GM21737 (cell line): ENCODE results near the gene GPRC5B.

ENCODE experiments used
- ATAC-seq: cut with Tn5 transposase; IDR thresholded peaks from one replicate; pipeline ENCODE4 v1.9.1; 2021; ENCODE audit warnings: mild to moderate bottlenecking, moderate library complexity; ENCODE audit not compliant: unreplicated experiment

GPRC5B gene

DNA sequence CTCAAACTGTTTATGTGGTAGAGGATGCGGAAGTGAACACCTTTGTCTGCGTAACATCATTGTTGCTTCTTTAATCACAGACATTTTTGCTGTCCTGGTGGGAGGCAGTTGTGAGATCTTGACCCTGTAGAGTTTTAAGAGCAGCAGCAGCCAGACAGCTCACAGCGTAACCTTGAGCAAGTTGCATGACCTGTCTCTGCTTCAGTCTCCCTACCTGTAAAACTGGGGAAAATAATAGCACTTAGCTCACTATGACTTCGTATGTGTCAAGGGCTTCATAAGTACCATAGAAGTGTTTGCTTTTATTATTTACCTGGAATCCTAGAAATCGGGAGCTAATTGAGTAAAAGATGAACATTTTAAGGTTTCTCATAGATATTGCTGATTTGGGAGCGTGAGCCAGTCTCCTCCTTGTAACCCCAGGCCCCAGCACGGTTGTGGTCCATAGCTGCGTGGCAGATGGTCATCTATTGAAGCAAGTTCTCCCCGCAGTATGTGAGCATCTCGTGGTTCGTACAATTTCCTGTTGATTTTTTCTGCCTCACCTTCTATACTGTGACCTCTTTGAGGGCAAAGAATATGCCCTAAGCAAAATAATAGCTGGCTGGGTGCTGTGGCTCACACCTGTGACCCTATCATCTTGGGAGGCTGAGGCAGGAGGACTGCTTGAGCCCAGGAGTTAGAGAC is 34.4 kb downstream of the GPRC5B start:
- ATAC-seq: no peak

GRCh38 chr16:19848756-19849155 is 35.9 kb downstream of the GPRC5B start:
- no peak for ATAC-seq

GRCh38 chr16:19846436-19846835 is 38.2 kb downstream of the GPRC5B start:
- no peak for ATAC-seq

GRCh38 chr16:19844945-19845641 is 39.6 kb downstream of the GPRC5B start:
- no peak for ATAC-seq

- no peak for ATAC-seq
Measured at GRCh38 chr16:19843371-19843770, 41.3 kb downstream of the GPRC5B start.

GRCh38 chr16:19842426-19843157 is 42.1 kb downstream of the GPRC5B start:
- no peak for ATAC-seq

DNA sequence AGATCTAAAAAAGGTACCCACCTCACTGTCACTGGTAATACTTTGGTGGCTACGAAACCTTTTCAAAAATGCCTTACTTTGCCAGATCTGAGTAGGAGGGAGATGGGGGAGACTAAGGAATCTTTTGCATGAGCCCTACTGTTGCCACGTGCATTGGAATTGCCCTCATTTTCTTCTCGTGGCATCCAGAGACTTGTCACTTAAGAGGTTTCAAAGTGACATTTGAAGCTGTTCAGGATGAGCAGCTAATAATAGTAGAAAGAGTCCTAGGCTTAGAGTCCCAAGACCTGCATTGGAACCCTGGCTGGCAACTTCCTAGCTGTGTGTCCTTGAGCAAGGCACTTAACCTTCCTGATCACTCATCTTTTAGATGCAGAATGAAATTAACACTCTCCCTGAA is 43.5 kb downstream of the GPRC5B start:
- ATAC-seq: no peak

DNA sequence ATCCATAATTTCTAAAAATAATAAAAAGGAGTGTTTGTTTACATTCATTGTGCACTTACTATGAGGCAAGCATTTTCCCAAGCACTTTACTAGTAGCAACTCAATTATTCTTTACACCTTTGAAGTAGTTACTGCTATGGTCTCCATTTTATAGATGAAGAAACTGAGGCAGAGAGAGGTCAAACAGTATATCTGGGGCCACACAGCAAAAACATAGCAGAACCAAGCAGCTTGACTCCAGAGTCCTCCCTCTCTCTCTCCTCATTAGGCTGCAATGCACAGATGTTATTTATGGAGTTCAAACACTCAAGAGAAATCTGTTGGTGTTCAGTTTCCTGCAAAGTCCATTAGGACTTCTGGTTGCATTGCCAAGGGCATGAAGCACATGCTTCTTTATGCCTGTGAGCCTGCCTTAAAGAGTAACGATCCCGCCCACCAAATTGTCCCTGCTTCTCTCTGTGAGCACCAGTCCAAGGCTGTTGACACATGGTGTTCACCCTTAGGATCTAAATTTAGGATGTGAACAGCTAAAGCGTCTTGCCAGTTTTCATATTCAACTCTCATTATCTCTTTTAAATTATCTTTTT is 44.0 kb downstream of the GPRC5B start:
- no peak for ATAC-seq

DNA sequence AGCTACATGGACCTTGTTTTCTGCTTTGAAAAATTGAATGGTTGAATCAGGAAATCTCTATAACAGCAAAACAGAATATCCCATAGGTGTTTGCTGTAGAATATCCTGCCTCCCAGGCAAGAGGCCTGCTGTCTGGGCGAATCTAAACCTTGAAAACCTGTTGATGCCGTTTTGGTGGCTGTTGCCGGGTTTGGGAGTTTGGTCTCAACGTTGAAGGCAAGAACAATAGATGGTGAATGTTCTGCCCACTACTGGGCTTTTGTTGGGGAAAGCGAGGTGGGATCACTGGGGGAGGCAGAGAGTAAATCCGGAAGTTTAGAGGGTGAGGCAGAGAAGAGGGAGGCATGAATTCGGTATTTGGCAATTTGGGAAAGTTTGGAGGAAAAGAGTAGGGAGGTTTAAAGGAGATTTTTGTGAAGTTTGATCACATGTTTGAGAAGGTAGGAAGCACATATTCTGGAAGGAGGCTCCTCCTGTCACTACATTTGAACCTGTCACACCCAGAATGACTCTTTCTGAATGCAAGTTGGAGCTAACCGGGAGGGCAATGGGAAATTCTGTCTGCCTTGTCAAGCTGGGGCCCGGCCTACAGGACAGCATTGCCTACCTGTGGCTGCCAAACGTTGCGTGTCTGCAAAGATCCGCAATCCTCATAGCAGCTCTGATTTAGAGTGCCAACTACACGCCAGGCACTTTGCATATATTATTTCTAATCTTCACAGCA is 46.5 kb downstream of the GPRC5B start:
- ATAC-seq: no peak

- ATAC-seq: no peak
Measured at GRCh38 chr16:19837331-19837980, 47.2 kb downstream of the GPRC5B start.

DNA sequence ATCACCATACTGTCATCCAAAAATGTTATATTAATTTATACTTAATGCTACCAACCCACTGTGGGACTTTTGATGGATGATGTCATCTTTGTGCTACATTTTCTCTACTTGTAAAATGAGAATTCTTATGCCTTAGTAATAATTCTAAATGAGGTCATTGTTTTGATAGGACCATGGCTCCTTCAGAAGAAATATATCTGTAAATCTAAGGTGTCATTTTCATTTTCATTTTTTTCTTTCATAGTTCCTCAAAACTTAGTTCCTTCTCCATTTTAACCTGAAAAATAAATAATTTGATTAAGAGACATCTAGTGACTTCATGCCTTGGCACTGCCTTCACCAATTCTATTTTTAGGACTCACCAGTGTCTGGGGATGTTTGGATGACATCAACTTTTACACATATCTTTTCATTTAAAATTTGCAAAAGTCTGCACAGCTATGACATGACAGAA is 48.7 kb downstream of the GPRC5B start:
- ATAC-seq: no peak

GRCh38 chr16:19835196-19835595 is 49.5 kb downstream of the GPRC5B start:
- no peak for ATAC-seq

DNA sequence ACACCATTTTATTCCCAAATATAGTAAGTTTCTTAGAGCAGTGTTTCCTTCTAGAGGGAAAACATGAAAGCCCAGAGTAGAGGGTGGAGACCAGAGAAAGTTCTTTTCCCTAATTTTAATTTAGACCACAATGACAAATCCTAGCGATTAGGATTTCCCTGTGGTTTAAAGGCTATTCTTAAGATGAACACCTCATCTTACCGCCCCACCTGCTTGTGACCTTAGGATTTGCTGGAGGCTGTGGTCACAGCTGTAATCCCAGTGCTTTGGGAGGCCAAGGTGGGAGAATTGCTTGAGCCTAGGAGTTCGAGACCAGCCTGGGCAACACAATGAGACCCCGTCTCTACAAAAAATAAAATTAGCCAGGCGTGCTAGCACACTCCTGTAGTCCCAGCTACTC is 51.1 kb downstream of the GPRC5B start:
- ATAC-seq: no peak

DNA sequence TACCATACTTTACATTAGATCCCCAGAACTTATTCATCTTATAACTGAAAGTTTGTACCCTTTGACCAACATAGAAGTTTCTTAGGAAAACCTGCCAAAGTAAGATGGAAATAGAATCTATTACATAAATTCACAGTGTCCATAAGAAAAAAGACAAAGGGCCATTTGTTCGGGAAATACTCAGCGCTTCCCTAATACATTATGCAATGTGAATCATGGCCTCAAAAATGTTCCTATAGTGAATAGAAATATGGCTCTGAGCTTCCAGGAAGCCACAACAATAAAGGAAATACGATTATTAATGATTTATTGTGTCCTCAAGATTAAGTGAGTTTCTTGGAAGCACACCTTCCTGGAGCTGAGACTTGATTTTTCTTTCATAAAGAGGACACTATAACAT is 51.5 kb downstream of the GPRC5B start:
- no peak for ATAC-seq

DNA sequence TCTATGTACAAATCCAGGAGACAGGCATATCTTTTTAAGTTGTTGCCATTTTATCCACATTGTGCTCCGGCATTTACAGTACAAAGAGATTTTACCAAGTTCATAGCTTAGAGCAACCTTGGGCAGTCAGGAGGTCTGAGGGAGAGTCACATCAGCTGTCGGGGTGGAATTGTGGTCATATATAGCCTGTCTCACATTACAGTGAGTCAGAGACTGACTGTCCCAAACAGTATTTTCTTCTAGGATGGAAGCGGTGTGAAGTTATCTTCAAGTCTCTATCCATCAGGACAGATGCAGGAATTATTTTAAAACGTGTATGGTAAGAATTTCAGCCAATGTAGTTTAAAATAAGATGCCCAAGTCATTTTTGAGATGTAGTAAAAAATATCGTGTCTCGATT is 53.0 kb downstream of the GPRC5B start:
- no peak for ATAC-seq

DNA sequence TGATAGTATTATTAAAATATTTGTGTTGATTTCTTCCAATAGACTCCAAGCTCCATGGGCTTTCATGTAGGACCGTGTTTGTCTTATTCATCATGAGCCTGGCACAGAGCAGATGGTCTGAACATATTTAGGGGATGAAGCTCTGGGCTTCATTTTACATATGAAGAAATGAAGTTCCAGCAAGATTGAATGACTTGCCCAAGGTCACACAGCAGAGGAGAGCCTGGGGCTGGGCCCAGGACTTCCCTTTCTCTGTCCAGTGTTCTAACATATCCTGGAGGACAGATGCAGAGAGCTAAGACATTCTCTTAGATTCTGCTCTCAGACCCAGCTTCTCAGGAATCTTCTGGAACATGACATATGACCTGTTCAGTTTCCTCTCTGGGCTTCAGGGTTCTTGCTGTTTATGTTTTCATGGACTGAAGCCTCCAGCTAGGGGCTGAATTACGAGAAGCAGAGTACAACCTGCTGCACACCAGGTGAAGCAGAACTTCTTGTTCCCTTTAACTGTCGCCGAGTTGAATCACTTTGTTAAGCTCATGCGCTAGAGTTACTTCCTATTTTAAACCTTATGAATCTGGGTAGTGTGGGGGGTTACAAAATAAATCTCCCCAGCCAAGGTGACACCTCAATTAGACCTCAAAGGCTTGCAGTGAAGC is 53.6 kb downstream of the GPRC5B start:
- ATAC-seq: no peak

- no peak for ATAC-seq
Measured at GRCh38 chr16:19829844-19830692, 54.6 kb downstream of the GPRC5B start.

DNA sequence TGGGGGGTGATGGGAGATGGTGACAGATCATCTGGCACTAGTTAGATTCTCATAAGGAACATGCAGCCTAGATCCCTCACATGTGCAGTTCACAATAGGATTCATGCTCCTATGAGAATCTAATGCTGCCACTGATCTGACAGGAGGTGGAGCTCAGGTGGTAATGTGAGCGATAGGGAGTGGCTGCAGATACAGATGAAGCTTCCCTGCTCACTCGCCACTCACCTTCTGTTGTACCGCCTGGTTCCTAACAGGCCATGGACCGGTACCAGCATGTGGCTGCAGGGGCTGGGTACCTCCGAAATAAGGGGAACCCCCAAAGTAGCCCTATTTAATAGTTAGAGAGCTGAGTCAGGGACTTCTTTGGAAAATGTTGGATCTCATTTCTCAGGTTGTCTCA is 60.4 kb downstream of the GPRC5B start:
- no peak for ATAC-seq

DNA sequence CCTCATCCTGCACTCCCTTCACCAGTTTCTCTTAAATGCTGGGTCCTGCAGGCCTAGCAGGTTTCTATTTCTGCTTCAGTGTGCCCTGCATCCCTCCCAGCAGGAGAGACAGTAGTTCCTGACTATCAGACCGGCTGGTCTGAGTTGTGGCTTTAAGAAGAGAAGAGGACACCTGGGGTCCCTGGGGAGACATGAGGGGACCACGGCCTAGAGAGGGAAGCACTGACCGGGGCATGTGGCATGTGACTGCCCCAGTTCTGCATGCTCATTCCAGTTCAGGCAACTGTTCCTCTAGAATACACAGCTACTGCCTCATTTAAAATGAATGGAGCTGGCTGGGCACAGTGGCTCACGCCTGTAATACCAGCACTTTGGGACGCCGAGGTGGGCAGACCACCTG is 61.3 kb downstream of the GPRC5B start:
- ATAC-seq: no peak
